Skeletal muscle satellite cell (primary cell): ENCODE data around the gene CHD5.

Source experiments
- H3K27me3 ChIP-seq: 2 replicates; pipeline ENCODE4 v1.7.0; 2013; ENCODE audit warnings: low read length; ENCODE audit not compliant: control insufficient read depth, insufficient read depth
- H3K36me3 ChIP-seq: 2 replicates; pipeline ENCODE4 v1.7.0; 2013; ENCODE audit warnings: mild to moderate bottlenecking, control low read depth, low read length; ENCODE audit not compliant: insufficient read depth
- H3K4me1 ChIP-seq: 2 replicates; pipeline ENCODE4 v1.7.0; 2013; ENCODE audit warnings: low read length; ENCODE audit not compliant: control insufficient read depth, insufficient read depth
- H3K4me2 ChIP-seq: 2 replicates; pipeline ENCODE4 v1.7.0; 2013; ENCODE audit warnings: mild to moderate bottlenecking, low read length
- H3K4me3 ChIP-seq: 2 replicates; pipeline ENCODE4 v1.7.0; 2013; ENCODE audit warnings: low read length
- H3K9ac ChIP-seq: 2 replicates; pipeline ENCODE4 v1.7.0; 2013; ENCODE audit warnings: mild to moderate bottlenecking, low read depth, low read length, moderate library complexity
- H3K9me3 ChIP-seq: replicated peaks from 2 replicates; pipeline ENCODE4 v1.7.0; 2013; ENCODE audit warnings: mild to moderate bottlenecking, control low read depth, low read length

CHD5 gene

DNA sequence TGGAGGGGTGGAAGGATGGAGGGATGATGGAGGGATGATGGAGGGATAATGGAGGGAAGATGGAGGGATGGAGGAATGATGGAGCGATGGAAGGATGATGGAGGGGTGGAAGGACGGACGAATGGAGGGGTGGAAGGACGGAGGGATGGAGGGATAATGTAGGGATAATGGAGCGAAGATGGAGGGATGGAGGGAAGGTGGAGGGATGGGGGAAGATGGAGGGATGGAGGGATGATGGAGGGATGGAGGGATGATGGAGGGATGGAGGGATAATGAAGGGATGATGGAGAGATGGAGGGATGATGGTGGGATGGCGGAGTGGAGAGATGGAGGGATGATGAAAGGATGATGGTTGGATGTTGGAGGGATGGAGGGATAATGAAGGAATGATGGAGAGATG lies 73.1 kb downstream of the CHD5 start:
- no peak overlapping the region for H3K4me2 ChIP-seq
- no peak overlapping the region for H3K9ac ChIP-seq
- H3K4me3 ChIP-seq: no peak overlapping the region
- H3K9me3 ChIP-seq: no peaks in the 10 kb centered on the region
- no peaks in the 10 kb centered on the region for H3K36me3 ChIP-seq
- no peaks in the 10 kb centered on the region for H3K4me1 ChIP-seq
- H3K27me3 ChIP-seq: peaks cover 21% of the 10 kb centered on the region

DNA sequence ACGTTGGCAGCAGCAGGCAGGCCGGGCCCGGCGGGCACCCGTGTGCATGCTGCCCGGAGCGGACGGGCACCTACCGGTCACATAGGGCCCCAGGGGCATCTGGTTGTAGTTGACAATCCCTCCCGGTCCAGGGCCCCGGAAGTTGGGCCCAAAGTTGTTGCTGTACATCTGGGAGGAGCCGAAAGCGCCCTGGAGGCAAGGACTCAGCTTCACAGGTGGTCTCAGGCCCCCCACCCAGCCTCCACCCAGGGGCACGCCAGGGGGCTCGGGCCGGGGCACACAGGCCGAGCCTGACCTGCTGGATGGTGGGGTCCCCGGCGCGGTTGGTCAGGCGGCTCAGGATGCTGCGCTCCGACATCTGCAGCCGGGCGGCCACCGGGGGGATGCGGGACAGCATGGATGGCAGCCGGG lies 73.8 kb downstream of the CHD5 start:
- H3K27me3 ChIP-seq: peaks cover 15% of the 10 kb centered on the region

DNA sequence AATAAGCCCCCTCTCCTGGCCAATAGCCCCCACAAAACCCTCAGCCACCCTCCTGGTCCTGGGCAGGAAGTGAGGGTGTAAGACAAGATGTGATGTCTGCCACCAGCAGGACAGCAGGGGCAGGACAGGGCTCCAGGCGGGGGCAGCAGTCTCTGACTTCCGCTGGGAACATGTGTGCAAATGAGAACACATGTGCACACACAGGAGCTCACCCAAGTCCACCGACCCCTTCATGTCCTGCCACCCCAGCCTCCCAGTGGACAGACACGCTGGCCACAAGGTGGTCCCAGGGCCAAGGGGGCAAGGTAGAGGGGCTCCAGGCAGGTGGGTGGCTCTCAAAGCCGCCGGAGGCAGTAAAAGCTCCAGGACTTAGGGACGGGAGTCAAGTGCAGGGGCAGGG lies 74.4 kb downstream of the CHD5 start:
- H3K9me3 ChIP-seq: no peaks in the 10 kb centered on the region
- H3K36me3 ChIP-seq: no peaks in the 10 kb centered on the region
- H3K4me3 ChIP-seq: no peak overlapping the region
- H3K9ac ChIP-seq: no peak overlapping the region
- H3K4me2 ChIP-seq: no peak overlapping the region
- no peaks in the 10 kb centered on the region for H3K4me1 ChIP-seq
- peaks cover 15% of the 10 kb centered on the region for H3K27me3 ChIP-seq

More for the DNA sequence above, 73.8 kb downstream of the CHD5 start:
- Histone ChIP-seq H3K4me2 (no peak overlapping the region), H3K4me1 (no peaks in the 10 kb centered on the region), H3K9ac (no peak overlapping the region), H3K4me3 (no peak overlapping the region), H3K36me3 (no peaks in the 10 kb centered on the region), H3K9me3 (no peaks in the 10 kb centered on the region)

DNA sequence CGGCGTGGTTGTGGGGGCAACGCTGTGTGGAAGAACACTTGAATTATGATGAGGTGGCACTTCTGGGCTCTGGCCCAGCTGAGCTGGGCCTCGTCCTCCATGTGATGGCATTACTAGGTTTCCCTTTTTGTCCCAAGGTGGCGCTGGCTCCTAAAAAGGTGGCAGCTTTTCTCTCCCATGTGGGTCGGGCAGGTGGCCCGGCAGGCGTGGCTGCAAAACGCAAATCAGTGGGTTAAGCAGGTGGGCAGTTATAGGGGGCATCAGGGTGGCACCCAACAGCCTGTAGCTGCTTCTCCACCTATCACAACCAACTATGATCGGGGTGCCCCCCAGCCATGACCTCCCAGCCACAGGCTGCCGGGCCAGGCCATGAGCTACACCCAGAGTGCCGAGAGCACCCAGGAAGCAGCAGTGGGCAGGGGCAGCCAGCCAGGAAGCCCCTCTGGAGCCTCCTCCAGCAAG lies 74.9 kb downstream of the CHD5 start:
- no peak overlapping the region for H3K9ac ChIP-seq
- peaks cover 18% of the 10 kb centered on the region for H3K27me3 ChIP-seq
- no peaks in the 10 kb centered on the region for H3K9me3 ChIP-seq
- no peak overlapping the region for H3K4me2 ChIP-seq
- no peak overlapping the region for H3K4me3 ChIP-seq
- no peaks in the 10 kb centered on the region for H3K36me3 ChIP-seq
- no peaks in the 10 kb centered on the region for H3K4me1 ChIP-seq

DNA sequence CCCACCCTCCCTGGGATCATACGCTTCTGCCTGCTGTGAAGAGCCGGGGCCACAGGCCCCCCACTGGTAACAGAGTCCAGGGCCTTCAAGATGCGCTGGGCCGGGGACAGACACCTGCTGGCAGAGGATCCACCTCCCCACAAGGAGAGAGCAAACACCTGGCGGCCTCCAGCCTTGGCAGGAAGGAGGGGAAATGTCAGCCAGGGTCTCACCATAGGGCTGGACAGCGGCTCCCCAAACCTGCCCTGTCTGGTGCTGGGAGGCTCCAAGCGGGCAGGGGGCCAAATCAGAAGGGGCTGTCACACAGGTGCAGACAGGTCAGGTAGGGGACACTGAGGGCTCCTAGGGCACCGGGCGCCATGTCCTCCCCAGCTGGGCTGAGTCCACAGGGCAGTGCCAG lies 75.5 kb downstream of the CHD5 start:
- no peaks in the 10 kb centered on the region for H3K9me3 ChIP-seq
- H3K9ac ChIP-seq: no peak overlapping the region
- no peak overlapping the region for H3K4me2 ChIP-seq
- H3K4me3 ChIP-seq: no peak overlapping the region
- no peaks in the 10 kb centered on the region for H3K4me1 ChIP-seq
- H3K27me3 ChIP-seq: peaks cover 18% of the 10 kb centered on the region
- no peaks in the 10 kb centered on the region for H3K36me3 ChIP-seq

DNA sequence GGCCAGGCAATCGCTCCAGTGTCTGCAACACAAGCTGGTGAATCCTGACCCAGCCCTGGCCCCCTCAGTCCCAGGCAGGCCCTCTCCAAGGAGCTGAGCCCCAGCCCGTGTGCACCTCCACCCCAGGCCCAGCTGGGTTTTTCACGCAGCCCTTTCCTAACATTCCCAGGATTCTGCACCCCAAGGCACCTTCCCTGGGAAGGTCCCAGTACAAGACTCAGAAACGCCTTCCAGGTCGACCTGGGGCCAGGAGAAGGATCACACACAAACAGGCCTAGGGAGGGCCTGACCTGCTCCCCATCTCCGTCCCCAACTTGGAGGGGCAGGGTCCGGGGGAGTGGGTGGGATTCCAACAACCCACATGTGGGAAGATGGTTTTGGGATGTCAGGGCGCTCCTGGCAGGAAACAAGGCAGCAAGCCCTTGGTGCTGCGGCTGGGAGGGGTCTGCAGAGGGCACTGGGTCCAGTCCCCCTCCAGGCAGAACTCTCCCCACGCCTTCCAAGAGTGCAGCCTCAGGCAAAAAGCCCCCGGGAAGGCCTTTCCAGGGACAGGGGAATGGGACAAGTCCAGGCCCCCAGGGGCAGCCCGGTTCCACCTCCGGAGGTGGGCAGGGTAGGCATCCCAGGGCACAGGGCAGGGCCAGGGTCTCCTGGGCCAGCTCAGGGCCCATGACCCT lies 76.1 kb downstream of the CHD5 start:
- Histone ChIP-seq H3K27me3 (peaks cover 18% of the 10 kb centered on the region), H3K9ac (no peak overlapping the region), H3K4me3 (no peak overlapping the region), H3K4me2 (no peak overlapping the region), H3K36me3 (no peaks in the 10 kb centered on the region), H3K4me1 (no peaks in the 10 kb centered on the region), H3K9me3 (no peaks in the 10 kb centered on the region)

DNA sequence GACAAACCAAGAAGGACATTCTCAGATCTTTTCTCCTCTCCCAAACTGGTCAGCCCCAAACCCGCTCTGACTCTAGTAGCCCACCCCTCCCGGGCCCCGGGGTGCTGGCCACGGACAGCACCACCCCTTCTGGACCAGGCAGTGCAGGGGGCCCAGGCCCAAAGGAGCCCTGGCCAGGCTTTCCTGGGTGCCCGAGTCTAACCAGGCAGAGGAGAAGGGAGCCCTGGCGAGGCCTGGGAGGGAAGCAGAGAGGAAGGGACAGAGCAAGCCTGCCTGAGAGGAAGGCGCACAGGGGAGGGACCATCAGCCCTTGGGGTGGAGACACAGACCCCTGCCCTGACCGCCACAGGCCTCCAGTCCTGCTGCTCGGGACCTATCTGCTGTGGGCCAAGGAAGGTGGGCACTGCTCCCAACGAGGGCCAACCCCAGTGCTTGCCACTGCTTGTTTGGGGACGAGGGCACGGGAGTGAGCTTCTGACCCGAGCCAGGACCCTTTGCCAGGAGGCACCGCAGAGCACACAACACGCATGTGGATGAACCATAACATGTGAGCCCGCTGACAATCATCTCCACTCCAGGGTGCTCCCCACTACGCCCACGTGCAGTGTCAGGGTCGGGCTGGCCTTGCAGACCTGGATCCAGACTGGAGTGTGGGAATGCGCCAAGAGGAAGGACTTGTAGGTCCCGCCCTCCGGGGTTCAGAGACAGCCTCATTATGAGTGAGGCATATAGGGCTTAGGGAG lies 76.8 kb downstream of the CHD5 start:
- Histone ChIP-seq H3K4me3 (no peak overlapping the region), H3K36me3 (no peaks in the 10 kb centered on the region), H3K4me1 (peaks cover 6% of the 10 kb centered on the region), H3K27me3 (peaks cover 18% of the 10 kb centered on the region), H3K9me3 (no peaks in the 10 kb centered on the region), H3K4me2 (no peak overlapping the region), H3K9ac (no peak overlapping the region)

DNA sequence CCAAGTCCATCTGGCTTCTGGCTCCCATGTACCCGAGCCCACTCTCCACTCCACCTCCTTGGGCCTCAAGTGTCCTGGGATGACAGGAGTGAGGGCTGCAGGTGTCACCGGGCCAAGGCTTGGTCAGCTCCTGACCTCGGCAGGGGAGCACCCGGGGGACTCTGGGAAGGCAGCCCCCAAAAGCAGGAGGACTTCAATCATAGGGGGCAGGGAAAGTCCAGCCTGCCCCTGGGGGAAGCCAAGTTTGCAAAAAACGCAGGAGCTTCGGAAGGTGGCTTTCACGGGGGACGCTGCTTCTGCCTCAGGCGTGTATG lies 77.6 kb downstream of the CHD5 start:
- H3K9me3 ChIP-seq: no peaks in the 10 kb centered on the region
- H3K4me3 ChIP-seq: no peak overlapping the region
- no peak overlapping the region for H3K4me2 ChIP-seq
- peaks cover 10% of the 10 kb centered on the region for H3K4me1 ChIP-seq
- no peak overlapping the region for H3K9ac ChIP-seq
- no peaks in the 10 kb centered on the region for H3K36me3 ChIP-seq
- H3K27me3 ChIP-seq: peaks cover 20% of the 10 kb centered on the region

DNA sequence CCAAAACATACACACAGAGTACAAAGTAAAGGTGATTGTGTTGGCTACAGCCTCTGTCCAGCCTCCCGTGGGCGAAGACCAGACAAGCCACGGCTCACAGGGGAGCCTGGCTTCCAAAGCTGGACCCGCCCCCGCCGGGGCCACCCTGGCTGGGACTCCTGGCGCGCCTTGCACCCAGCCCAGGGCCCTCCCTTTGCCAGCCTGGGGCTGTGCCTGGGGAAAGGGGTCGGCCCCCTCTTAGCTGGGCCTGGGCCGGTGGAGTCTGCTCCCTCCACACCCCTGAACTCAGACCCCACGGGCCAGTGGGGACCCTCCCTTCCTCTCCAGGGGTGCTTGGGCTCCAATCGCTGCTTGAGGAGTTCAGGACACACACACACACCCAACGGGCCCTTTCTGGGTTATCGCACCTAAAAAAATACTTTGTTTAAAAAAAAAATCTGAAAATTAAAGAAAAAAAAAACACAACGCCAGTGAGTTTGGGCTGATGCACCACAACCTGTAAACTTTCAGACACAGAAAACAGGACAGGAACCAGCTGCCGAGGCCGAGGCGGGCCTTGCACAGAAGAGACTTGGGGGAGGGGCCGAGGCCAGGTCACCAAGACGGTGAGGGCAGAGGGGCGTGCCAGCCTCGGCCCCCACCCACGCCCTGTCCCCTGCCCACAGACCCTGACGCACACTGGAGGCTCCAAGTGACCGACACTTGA lies 78.1 kb downstream of the CHD5 start:
- H3K9me3 ChIP-seq: no peaks in the 10 kb centered on the region
- no peak overlapping the region for H3K4me2 ChIP-seq
- peaks cover 10% of the 10 kb centered on the region for H3K4me1 ChIP-seq
- H3K27me3 ChIP-seq: peaks cover 23% of the 10 kb centered on the region
- H3K4me3 ChIP-seq: no peak overlapping the region
- H3K9ac ChIP-seq: no peak overlapping the region
- H3K36me3 ChIP-seq: no peaks in the 10 kb centered on the region

DNA sequence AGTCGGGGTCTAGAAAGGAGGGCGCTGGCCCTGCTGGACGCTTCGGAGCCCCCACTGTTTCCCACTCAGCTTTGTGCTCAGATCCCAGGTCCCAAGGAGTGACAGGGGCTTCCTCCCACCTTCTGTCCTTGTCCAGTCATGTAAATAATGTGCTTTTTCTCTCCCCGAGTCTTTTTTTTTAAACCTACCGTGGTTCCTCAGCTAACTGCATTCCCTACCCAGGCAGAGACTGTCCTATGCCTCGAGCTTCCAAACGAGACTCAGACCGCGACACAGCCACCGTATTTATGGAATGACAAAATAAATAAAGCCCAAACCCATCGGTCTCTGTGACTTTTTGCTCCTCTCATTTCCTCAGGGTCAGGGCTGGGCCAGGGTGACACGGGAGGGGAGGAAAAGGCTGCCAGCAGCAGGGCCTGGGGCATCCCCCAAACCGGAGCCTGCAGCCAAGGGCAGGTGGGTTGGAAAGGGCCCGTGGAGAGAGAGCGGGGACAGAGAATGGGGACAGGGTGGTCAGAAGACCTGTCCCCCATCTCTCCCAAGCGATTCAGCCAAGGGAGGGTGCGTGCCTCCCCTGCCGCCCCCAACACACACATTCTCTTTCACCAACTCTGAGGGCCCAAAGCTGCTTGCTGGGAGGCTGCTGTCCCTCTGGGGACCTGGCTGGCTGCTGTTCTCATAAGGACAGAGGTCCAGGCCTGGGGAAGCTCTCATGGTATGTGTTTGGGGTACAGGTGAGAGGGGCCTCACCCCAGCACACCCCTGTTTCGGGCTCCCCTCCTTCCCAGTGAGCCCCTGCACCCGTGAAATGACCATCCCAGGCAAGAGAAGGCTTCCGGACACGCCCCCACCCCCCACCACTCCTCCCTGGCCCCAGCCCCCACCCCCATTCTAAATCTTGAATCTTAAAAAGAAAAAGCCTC lies 79.0 kb downstream of the CHD5 start:
- H3K9ac ChIP-seq: no peak overlapping the region
- no peaks in the 10 kb centered on the region for H3K36me3 ChIP-seq
- H3K9me3 ChIP-seq: no peaks in the 10 kb centered on the region
- no peak overlapping the region for H3K4me3 ChIP-seq
- peaks cover 23% of the 10 kb centered on the region for H3K27me3 ChIP-seq
- peaks cover 10% of the 10 kb centered on the region for H3K4me1 ChIP-seq
- H3K4me2 ChIP-seq: no peak overlapping the region
